ENCODE measurements around the gene ABCA10. TPM values are rescaled to one million over a fixed set of nuclear protein-coding genes. Genes with fewer than 3 reads are reported as not detected.

Gene ABCA10
- polyA plus RNA-seq, 1 experiment = 0.31 TPM

- ChIA-PET CTCF (no interaction called here), POLR2A (no interaction called here)
- no peaks in the 10 kb centered on the region for H3K27me3 ChIP-seq (ENCODE audit: control insufficient read depth, insufficient read depth, low read length)
- peak; percentile 20 for DNase-seq (ENCODE audit: low read depth)
- no peak for TF ChIP-seq CTCF (IDR thresholded peaks at IDR 0.05; ENCODE audit: insufficient read depth, low read depth, low read length)
- no peak within 1 kb of the TSS for H3K4me3 ChIP-seq (ENCODE audit: low read depth, low read length)
- no peaks in the 10 kb centered on the region for H3K36me3 ChIP-seq (ENCODE audit: control insufficient read depth, insufficient read depth, low read length)
Observed at GRCh38 chr17:69141431-69142174, 87.0 kb downstream of the ABCA10 start, which contains the start of gene ABCA6. TSS of gene ABCA6 (minus strand) at chr17:69141895. CDS start at chr17:69140703, 1,192 bp downstream.

DNA sequence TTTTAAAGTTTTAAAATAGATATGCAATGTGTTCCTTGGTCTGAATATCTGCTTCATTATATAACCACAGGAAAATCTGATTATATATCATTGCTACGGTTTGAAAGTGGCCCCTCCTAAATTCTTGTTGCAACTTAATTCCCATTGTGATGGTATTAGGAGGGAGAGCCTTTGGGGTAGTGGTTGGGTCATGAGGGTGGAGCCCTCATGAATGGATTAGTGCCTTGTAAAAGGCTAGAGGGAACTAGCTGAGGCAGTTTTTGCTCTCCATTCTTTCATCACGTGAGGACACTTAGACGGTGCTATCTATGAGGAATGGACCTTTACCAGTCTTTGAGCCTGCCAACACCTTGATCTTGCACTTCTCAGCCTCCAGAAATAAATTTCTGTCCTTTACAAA lies 94.5 kb downstream of the ABCA10 start:
- Histone ChIP-seq H3K27me3 (ENCODE audit: control insufficient read depth, insufficient read depth, low read length) (no peaks in the 10 kb centered on the region), H3K4me3 (ENCODE audit: low read depth, low read length) (no peak overlapping the region), H3K36me3 (ENCODE audit: control insufficient read depth, insufficient read depth, low read length) (no peaks in the 10 kb centered on the region; the same call in 1 of the 2 replicates)
- DNase-seq (ENCODE audit: low read depth) = no peak
- TF ChIP-seq CTCF (IDR thresholded peaks at IDR 0.05; ENCODE audit: insufficient read depth, low read depth, low read length) = no peak
- ChIA-PET POLR2A (no interaction called here), CTCF (no interaction called here)

GRCh38 chr17:69130627-69131296 lies 97.9 kb downstream of the ABCA10 start:
- H3K4me3 ChIP-seq (ENCODE audit: low read depth, low read length) = no peak overlapping the region
- ChIA-PET CTCF (no interaction called here), POLR2A (no interaction called here)
- H3K27me3 ChIP-seq (ENCODE audit: control insufficient read depth, insufficient read depth, low read length) = no peaks in the 10 kb centered on the region
- H3K36me3 ChIP-seq (ENCODE audit: control insufficient read depth, insufficient read depth, low read length) = no peaks in the 10 kb centered on the region; the same call in 1 of the 2 replicates
- no peak for TF ChIP-seq CTCF (IDR thresholded peaks at IDR 0.05; ENCODE audit: insufficient read depth, low read depth, low read length)
- DNase-seq (ENCODE audit: low read depth) = no peak

DNA sequence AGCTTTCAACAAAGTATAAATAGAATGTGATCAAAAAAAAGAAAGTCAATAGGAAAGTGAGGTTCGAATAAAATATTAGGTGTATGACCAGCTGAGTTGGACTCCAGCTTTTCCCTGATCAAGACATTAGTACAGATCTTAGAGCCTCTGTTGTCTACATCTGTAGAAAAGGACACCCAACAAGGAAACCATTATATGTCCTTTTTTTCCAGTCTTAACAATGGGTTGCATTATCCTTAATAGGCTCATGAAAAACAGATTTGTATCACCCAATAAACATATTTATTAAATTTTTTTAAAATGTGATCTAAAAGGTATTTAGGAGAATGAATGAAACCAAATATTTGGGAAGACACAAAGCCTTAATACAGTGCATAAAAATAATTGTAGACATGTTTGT lies 105.0 kb downstream of the ABCA10 start:
- no peak overlapping the region for H3K4me3 ChIP-seq (ENCODE audit: low read depth, low read length)
- no peaks in the 10 kb centered on the region for H3K36me3 ChIP-seq (ENCODE audit: control insufficient read depth, insufficient read depth, low read length)
- no peak for DNase-seq (ENCODE audit: low read depth)
- TF ChIP-seq CTCF (IDR thresholded peaks at IDR 0.05; ENCODE audit: insufficient read depth, low read depth, low read length) = no peak
- POLR2A ChIA-PET = no interaction called here
- CTCF ChIA-PET = no interaction called here
- no peaks in the 10 kb centered on the region for H3K27me3 ChIP-seq (ENCODE audit: control insufficient read depth, insufficient read depth, low read length)

- DNase-seq (ENCODE audit: low read depth) = no peak
- no peak overlapping the region for H3K4me3 ChIP-seq (ENCODE audit: low read depth, low read length)
- TF ChIP-seq CTCF (IDR thresholded peaks at IDR 0.05; ENCODE audit: insufficient read depth, low read depth, low read length) = no peak
- no peaks in the 10 kb centered on the region for H3K27me3 ChIP-seq (ENCODE audit: control insufficient read depth, insufficient read depth, low read length)
- H3K36me3 ChIP-seq (ENCODE audit: control insufficient read depth, insufficient read depth, low read length) = no peaks in the 10 kb centered on the region
- ChIA-PET CTCF (no interaction called here), POLR2A (no interaction called here)
Observed at GRCh38 chr17:69122065-69122464, 106.6 kb downstream of the ABCA10 start.
